WTC11 (cell line): ENCODE results near the gene LAMA5. TPM values are rescaled to one million over a fixed set of nuclear protein-coding genes. Genes with fewer than 3 reads are reported as not detected.

Experiments
- ATAC-seq: fragments of 200-7000 bp; cut with Tn5 transposase; 2 replicates; pipeline ENCODE4 v1.10.0; 2021; ENCODE audit warnings: mild to moderate bottlenecking, moderate library complexity
- CTCF ChIA-PET: fragments of 300-600 bp; sonication (Branson Sonifier 250); formaldehyde crosslinking; loops from one replicate; lab custom pipeline; 2021; ENCODE audit warnings: antibody characterized with exemption; lab: Charles Lee
- POLR2A ChIA-PET: fragments of 350-600 bp; sonication (Branson Sonifier 250); formaldehyde crosslinking; loops from one replicate; lab custom pipeline; 2021; ENCODE audit warnings: antibody characterized with exemption; lab: Charles Lee
- DNase-seq: peaks from one replicate; pipeline ENCODE4 v3.0.0; 2021; ENCODE audit warnings: low spot score
- H3K27ac Mint-ChIP-seq: 2 replicates; pipeline ENCODE4 v1.8.0; 2021; ENCODE audit warnings: mixed read lengths
- H3K27me3 Mint-ChIP-seq: 2 replicates; pipeline ENCODE4 v1.8.0; 2021; ENCODE audit warnings: low read depth, mild to moderate bottlenecking, moderate library complexity, mixed read lengths
- H3K36me3 Mint-ChIP-seq: 2 replicates; pipeline ENCODE4 v1.8.0; 2021; ENCODE audit warnings: mixed read lengths
- H3K4me1 Mint-ChIP-seq: 2 replicates; pipeline ENCODE4 v1.8.0; 2022; ENCODE audit warnings: mixed read lengths
- H3K4me3 Mint-ChIP-seq: 2 replicates; pipeline ENCODE4 v1.8.0; 2021; ENCODE audit warnings: mild to moderate bottlenecking, moderate library complexity, mixed read lengths
- H3K9me3 Mint-ChIP-seq: 2 replicates; pipeline ENCODE4 v1.8.0; 2021; ENCODE audit warnings: mixed read lengths
- CBFB ChIP-seq: sonication (generic); formaldehyde crosslinking; IDR thresholded peaks from 2 replicates; pipeline ENCODE4 v1.8.1; 2022; ENCODE audit warnings: mild to moderate bottlenecking, low read depth, missing genetic modification reagents
- CDX4 ChIP-seq: fragments of 250-450 bp; sonication (Bioruptor Pico); IDR thresholded peaks from 2 replicates; pipeline ENCODE4 v1.9.0; 2021; ENCODE audit warnings: moderate library complexity, mild to moderate bottlenecking, inconsistent platforms, borderline replicate concordance
- CREB1 ChIP-seq: sonication (generic); formaldehyde crosslinking; IDR thresholded peaks from 2 replicates; pipeline ENCODE4 v1.8.0; 2023; ENCODE audit warnings: mild to moderate bottlenecking, missing genetic modification reagents
- CREM ChIP-seq: sonication (generic); formaldehyde crosslinking; IDR thresholded peaks from 2 replicates; pipeline ENCODE4 v1.8.1; 2022; ENCODE audit warnings: mild to moderate bottlenecking, missing genetic modification reagents, moderate library complexity
- ETV6 ChIP-seq: sonication (generic); formaldehyde crosslinking; IDR thresholded peaks from 2 replicates; pipeline ENCODE4 v1.8.1; 2022; ENCODE audit warnings: mild to moderate bottlenecking, missing genetic modification reagents
- FOXK1 ChIP-seq: sonication (generic); formaldehyde crosslinking; IDR thresholded peaks from 2 replicates; pipeline ENCODE4 v1.8.0; 2022; ENCODE audit warnings: mild to moderate bottlenecking, moderate library complexity, missing genetic modification reagents
- GABPB1 ChIP-seq: sonication (generic); formaldehyde crosslinking; IDR thresholded peaks from 2 replicates; pipeline ENCODE4 v1.8.1; 2023; ENCODE audit warnings: mild to moderate bottlenecking, missing genetic modification reagents
- JAZF1 ChIP-seq: fragments of 250-450 bp; sonication (Bioruptor Pico); IDR thresholded peaks from 2 replicates; pipeline ENCODE4 v1.9.0; 2021; ENCODE audit warnings: moderate library complexity, mild to moderate bottlenecking, inconsistent platforms
- NFATC4 ChIP-seq: fragments of 250-450 bp; sonication (Bioruptor Pico); IDR thresholded peaks from 2 replicates; pipeline ENCODE4 v1.9.0; 2021; ENCODE audit warnings: mild to moderate bottlenecking
- NFE2L1 ChIP-seq: sonication (generic); formaldehyde crosslinking; IDR thresholded peaks from 2 replicates; pipeline ENCODE4 v1.8.1; 2023; ENCODE audit warnings: missing genetic modification reagents
- SOX15 ChIP-seq: fragments of 250-450 bp; sonication (Bioruptor Pico); IDR thresholded peaks from 2 replicates; pipeline ENCODE4 v1.9.0; 2021; ENCODE audit warnings: mild to moderate bottlenecking
- SP1 ChIP-seq: sonication (generic); formaldehyde crosslinking; conservative IDR thresholded peaks from 2 replicates; pipeline ENCODE4 v1.8.1; 2022; ENCODE audit warnings: missing genetic modification reagents
- ZBTB21 ChIP-seq: sonication (generic); formaldehyde crosslinking; IDR thresholded peaks from 2 replicates; pipeline ENCODE4 v1.8.1; 2023; ENCODE audit warnings: mild to moderate bottlenecking, missing genetic modification reagents, borderline replicate concordance
- ZNF138 ChIP-seq: sonication (generic); formaldehyde crosslinking; conservative IDR thresholded peaks from 2 replicates; pipeline ENCODE4 v1.8.1; 2022; ENCODE audit warnings: mild to moderate bottlenecking, moderate library complexity, missing genetic modification reagents
- ZNF317 ChIP-seq: sonication (generic); formaldehyde crosslinking; IDR thresholded peaks from 2 replicates; pipeline ENCODE4 v1.8.1; 2023; ENCODE audit warnings: low read depth, mild to moderate bottlenecking, moderate library complexity, missing genetic modification reagents, borderline replicate concordance
- ZNF396 ChIP-seq: fragments of 250-450 bp; sonication (Bioruptor Pico); IDR thresholded peaks from 2 replicates; pipeline ENCODE4 v1.8.0; 2021; ENCODE audit warnings: mild to moderate bottlenecking, moderate library complexity, borderline replicate concordance
- ZNF671 ChIP-seq: fragments of 250-450 bp; sonication (Bioruptor Pico); IDR thresholded peaks from 2 replicates; pipeline ENCODE4 v1.8.0; 2021; ENCODE audit warnings: mild to moderate bottlenecking
- total RNA-seq: library from RNA; stranded (reverse); gene quantifications from 3 replicates; pipeline ENCODE4 v1.2.3, GENCODE V29; 2021
- TF ChIP-seq, protein P1 (sequence below): sonication (generic); formaldehyde crosslinking; IDR thresholded peaks from 2 replicates; pipeline ENCODE4 v1.8.0; 2022; ENCODE audit warnings: missing genetic modification reagents
- TF ChIP-seq, protein P2 (sequence below): sonication (generic); formaldehyde crosslinking; IDR thresholded peaks from 2 replicates; pipeline ENCODE4 v1.8.1; 2023; ENCODE audit warnings: mild to moderate bottlenecking, missing genetic modification reagents, moderate library complexity
- TF ChIP-seq, protein P3 (sequence below): sonication (generic); formaldehyde crosslinking; IDR thresholded peaks from 2 replicates; pipeline ENCODE4 v1.8.1; 2022; ENCODE audit warnings: low read depth, mild to moderate bottlenecking, moderate library complexity, missing genetic modification reagents, borderline replicate concordance
- TF ChIP-seq, protein P4 (sequence below): sonication (generic); formaldehyde crosslinking; IDR thresholded peaks from 2 replicates; pipeline ENCODE4 v1.8.0; 2022; ENCODE audit warnings: mild to moderate bottlenecking, missing genetic modification reagents
- TF ChIP-seq, protein P5 (sequence below): sonication (generic); formaldehyde crosslinking; IDR thresholded peaks from 2 replicates; pipeline ENCODE4 v1.8.1; 2022; ENCODE audit warnings: mild to moderate bottlenecking, missing genetic modification reagents, moderate library complexity, borderline replicate concordance

LAMA5 gene
- total RNA-seq, 1 experiment from 2014 or later: 329 TPM

DNA sequence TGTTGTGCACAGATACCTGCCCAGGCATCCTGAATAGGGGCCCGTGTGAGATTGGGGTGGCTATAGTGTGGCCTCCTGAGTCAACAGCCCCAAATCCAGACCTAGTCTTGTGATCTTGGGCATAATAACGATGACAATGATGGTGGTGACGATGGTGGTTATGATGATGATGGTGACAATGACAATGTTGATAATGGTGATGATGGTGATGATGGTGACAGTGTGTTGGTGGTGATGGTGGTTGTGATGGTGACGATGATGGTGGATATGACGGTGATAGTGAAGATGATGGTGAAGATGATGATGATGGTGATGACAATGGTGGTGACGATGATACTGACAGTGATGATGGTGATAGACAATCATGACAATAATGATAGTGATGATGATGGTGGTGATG is 14.7 kb upstream of the LAMA5 start:
- H3K27me3 Mint-ChIP-seq: no peaks in the 10 kb centered on the region
- ChIA-PET CTCF (interaction anchor here (1.1 to 7.4 kb wide), 8 partner anchors 11 to 409 kb away, joined by 4 to 137 read pairs (median 10); partner anchors contain the start of gene LAMA5), POLR2A (interaction anchor here (1.3 kb wide), 1 partner anchor 8 kb away, joined by 3 read pairs; no protein-coding TSS in a partner anchor)
- no peak for TF ChIP-seq CDX4 (CRISPR knock-in tag)
- no peak for TF ChIP-seq ZNF671 (CRISPR knock-in tag)
- TF ChIP-seq ETV6: no peak
- TF ChIP-seq, protein P1, sequence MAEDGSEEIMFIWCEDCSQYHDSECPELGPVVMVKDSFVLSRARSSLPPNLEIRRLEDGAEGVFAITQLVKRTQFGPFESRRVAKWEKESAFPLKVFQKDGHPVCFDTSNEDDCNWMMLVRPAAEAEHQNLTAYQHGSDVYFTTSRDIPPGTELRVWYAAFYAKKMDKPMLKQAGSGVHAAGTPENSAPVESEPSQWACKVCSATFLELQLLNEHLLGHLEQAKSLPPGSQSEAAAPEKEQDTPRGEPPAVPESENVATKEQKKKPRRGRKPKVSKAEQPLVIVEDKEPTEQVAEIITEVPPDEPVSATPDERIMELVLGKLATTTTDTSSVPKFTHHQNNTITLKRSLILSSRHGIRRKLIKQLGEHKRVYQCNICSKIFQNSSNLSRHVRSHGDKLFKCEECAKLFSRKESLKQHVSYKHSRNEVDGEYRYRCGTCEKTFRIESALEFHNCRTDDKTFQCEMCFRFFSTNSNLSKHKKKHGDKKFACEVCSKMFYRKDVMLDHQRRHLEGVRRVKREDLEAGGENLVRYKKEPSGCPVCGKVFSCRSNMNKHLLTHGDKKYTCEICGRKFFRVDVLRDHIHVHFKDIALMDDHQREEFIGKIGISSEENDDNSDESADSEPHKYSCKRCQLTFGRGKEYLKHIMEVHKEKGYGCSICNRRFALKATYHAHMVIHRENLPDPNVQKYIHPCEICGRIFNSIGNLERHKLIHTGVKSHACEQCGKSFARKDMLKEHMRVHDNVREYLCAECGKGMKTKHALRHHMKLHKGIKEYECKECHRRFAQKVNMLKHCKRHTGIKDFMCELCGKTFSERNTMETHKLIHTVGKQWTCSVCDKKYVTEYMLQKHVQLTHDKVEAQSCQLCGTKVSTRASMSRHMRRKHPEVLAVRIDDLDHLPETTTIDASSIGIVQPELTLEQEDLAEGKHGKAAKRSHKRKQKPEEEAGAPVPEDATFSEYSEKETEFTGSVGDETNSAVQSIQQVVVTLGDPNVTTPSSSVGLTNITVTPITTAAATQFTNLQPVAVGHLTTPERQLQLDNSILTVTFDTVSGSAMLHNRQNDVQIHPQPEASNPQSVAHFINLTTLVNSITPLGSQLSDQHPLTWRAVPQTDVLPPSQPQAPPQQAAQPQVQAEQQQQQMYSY (CRISPR knock-in tag): no peak
- TF ChIP-seq, all 79 proteins: peak for 0
- DNase-seq: no peak
- no peak for ATAC-seq
- H3K36me3 Mint-ChIP-seq: peaks cover 10% of the 10 kb centered on the region
- H3K4me1 Mint-ChIP-seq: peaks cover 25% of the 10 kb centered on the region
- peak overlapping the region; percentile 0; the same call in 1 of the 2 replicates for H3K27ac Mint-ChIP-seq
- H3K4me3 Mint-ChIP-seq: no peak overlapping the region
- peaks cover 7% of the 10 kb centered on the region for H3K9me3 Mint-ChIP-seq

- peaks cover 7% of the 10 kb centered on the region for H3K9me3 Mint-ChIP-seq
- CTCF ChIA-PET: interaction anchor here (2.2 to 7.4 kb wide), 3 partner anchors 15 to 29 kb away, joined by 10 to 89 read pairs (median 11); partner anchors contain the start of gene LAMA5
- H3K4me1 Mint-ChIP-seq: peaks cover 28% of the 10 kb centered on the region
- H3K4me3 Mint-ChIP-seq: no peak overlapping the region
- no peak for DNase-seq
- H3K27me3 Mint-ChIP-seq: no peaks in the 10 kb centered on the region
- peaks cover 10% of the 10 kb centered on the region for H3K36me3 Mint-ChIP-seq
- no peak for TF ChIP-seq ZNF396 (CRISPR knock-in tag)
- no peak for TF ChIP-seq CREB1 (CRISPR knock-in tag)
- POLR2A ChIA-PET: interaction anchor here (1.3 to 2.0 kb wide), 2 partner anchors 9 to 15 kb away, joined by 3 to 7 read pairs; no protein-coding TSS in a partner anchor
- H3K27ac Mint-ChIP-seq: no peak overlapping the region; the same call in 1 of the 2 replicates
- no peak for ATAC-seq
Measured at GRCh38 chr20:62381202-62381797, 14.2 kb upstream of the LAMA5 start.

DNA sequence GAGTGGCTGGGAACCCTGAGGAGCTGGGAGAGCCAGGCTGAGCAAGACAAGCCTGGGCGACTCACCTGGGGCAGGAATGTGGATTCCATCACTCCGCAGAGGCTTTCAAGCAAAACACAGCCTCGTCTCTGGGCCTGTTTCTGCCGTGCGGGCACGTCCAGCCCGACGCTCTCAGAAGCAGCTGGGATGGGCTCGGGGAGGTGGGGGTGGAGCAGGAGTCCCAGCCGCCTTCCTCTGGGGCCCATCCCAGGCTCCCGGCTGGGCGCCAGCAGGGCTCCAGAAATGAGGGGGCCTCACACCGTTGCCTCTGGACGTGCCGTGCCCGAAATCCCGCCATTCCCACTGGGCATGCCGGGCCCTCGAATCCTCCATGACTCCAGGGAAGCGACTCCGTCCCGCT is 11.1 kb upstream of the LAMA5 start:
- H3K9me3 Mint-ChIP-seq: peaks cover 7% of the 10 kb centered on the region
- ATAC-seq: peak; percentile 7
- no peaks in the 10 kb centered on the region for H3K27me3 Mint-ChIP-seq
- H3K36me3 Mint-ChIP-seq: peaks cover 10% of the 10 kb centered on the region
- TF ChIP-seq SOX15 (CRISPR knock-in tag) (no peak), CREM (CRISPR knock-in tag) (no peak), JAZF1 (no peak), ZBTB21 (no peak), ZNF396 (CRISPR knock-in tag) (no peak), FOXK1 (no peak), SP1 (CRISPR knock-in tag) (no peak), ZNF317 (CRISPR knock-in tag) (no peak), CBFB (CRISPR knock-in tag) (no peak), NFE2L1 (CRISPR knock-in tag) (no peak), GABPB1 (no peak), NFATC4 (CRISPR knock-in tag) (no peak), ZNF138 (CRISPR knock-in tag) (no peak)
- TF ChIP-seq, protein P2, sequence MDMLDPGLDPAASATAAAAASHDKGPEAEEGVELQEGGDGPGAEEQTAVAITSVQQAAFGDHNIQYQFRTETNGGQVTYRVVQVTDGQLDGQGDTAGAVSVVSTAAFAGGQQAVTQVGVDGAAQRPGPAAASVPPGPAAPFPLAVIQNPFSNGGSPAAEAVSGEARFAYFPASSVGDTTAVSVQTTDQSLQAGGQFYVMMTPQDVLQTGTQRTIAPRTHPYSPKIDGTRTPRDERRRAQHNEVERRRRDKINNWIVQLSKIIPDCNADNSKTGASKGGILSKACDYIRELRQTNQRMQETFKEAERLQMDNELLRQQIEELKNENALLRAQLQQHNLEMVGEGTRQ (CRISPR knock-in tag): no peak
- TF ChIP-seq, protein P3, sequence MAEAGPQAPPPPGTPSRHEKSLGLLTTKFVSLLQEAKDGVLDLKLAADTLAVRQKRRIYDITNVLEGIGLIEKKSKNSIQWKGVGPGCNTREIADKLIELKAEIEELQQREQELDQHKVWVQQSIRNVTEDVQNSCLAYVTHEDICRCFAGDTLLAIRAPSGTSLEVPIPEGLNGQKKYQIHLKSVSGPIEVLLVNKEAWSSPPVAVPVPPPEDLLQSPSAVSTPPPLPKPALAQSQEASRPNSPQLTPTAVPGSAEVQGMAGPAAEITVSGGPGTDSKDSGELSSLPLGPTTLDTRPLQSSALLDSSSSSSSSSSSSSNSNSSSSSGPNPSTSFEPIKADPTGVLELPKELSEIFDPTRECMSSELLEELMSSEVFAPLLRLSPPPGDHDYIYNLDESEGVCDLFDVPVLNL (CRISPR knock-in tag): no peak
- TF ChIP-seq, protein P4, sequence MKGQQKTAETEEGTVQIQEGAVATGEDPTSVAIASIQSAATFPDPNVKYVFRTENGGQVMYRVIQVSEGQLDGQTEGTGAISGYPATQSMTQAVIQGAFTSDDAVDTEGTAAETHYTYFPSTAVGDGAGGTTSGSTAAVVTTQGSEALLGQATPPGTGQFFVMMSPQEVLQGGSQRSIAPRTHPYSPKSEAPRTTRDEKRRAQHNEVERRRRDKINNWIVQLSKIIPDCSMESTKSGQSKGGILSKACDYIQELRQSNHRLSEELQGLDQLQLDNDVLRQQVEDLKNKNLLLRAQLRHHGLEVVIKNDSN (CRISPR knock-in tag): no peak
- TF ChIP-seq, protein P5, sequence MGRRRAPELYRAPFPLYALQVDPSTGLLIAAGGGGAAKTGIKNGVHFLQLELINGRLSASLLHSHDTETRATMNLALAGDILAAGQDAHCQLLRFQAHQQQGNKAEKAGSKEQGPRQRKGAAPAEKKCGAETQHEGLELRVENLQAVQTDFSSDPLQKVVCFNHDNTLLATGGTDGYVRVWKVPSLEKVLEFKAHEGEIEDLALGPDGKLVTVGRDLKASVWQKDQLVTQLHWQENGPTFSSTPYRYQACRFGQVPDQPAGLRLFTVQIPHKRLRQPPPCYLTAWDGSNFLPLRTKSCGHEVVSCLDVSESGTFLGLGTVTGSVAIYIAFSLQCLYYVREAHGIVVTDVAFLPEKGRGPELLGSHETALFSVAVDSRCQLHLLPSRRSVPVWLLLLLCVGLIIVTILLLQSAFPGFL: no peak
- TF ChIP-seq, all 79 proteins: peak for 0
- ChIA-PET POLR2A (interaction anchor here (0.6 to 4.0 kb wide), 2 partner anchors 12 to 1064 kb away, joined by 5 to 29 read pairs; partner anchors contain the start of gene LAMA5), CTCF (interaction anchor here (1.2 to 7.4 kb wide), 3 partner anchors 12 to 76 kb away, joined by 4 to 89 read pairs (median 5); partner anchors contain the start of genes ADRM1 and LAMA5)
- peak overlapping the region; percentile 57; the same call in 1 of the 2 replicates for H3K27ac Mint-ChIP-seq
- peaks cover 26% of the 10 kb centered on the region for H3K4me1 Mint-ChIP-seq
- H3K4me3 Mint-ChIP-seq: no peak overlapping the region
- no peak for DNase-seq
